Activated CD8-positive, alpha-beta memory T cell treated with anti-CD3 and anti-CD28 coated beads, Interleukin-2, amount 50 U/mL, for 48 hours (primary cell): ENCODE measurements around the gene CLIP2.
"Not testable (repeated sequence)": the region's sequence is repeated elsewhere in the genome, so short reads cannot be mapped to it uniquely, and the experiment has no call there.

Experiments
- DNase-seq: peaks from one replicate; pipeline ENCODE4 v3.0.0-alpha.2; 2020

Gene CLIP2

DNA sequence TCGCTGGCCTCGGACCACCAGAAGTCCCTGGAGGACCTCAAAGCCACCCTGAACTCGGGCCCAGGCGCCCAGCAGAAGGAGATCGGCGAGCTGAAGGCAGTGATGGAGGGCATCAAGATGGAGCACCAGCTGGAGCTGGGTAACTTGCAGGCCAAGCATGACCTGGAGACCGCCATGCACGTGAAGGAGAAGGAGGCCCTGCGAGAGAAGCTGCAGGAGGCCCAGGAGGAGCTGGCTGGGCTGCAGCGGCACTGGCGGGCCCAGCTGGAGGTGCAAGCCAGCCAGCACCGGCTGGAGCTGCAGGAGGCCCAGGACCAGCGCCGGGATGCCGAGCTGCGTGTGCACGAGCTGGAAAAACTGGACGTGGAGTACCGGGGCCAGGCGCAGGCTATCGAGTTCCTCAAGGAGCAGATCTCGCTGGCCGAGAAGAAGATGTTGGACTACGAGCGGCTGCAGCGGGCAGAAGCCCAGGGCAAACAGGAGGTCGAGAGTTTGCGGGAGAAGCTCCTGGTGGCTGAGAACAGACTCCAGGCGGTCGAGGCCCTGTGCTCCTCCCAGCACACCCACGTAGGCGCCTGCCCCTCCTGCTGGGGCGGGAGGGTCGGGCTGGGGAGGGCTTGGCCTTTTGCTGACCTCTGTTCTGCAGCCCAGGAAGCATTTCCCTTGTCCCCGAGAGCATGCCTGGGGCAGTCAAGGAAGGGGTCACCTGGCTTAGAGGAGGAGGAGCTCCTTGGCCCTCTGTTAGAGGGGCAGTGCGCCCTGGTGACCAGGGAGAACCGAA is 87.2 kb downstream of the CLIP2 start:
- DNase-seq, result no peak

DNA sequence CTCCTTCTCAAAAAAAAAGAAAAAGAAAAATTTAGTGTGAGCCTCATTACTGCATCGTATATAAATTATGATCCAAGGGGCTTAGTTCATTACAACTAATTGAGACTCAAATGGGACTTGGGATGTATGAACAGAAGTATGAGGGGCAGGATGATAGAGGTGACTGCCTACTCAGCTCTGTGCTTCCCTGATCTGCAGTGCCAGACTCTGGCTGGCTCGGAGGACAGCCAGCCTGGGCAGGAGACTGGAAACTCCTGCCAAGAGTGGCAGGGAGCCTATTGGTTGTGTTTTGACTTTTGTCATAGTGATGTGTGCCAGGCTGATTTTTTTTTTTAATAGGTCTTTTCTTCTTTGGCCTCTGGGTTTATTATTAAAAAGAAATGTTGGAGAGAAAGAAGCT is 90.7 kb downstream of the CLIP2 start:
- DNase-seq, result no peak

GRCh38 chr7:74380720-74381119 is 91.5 kb downstream of the CLIP2 start:
- no peak for DNase-seq

DNA sequence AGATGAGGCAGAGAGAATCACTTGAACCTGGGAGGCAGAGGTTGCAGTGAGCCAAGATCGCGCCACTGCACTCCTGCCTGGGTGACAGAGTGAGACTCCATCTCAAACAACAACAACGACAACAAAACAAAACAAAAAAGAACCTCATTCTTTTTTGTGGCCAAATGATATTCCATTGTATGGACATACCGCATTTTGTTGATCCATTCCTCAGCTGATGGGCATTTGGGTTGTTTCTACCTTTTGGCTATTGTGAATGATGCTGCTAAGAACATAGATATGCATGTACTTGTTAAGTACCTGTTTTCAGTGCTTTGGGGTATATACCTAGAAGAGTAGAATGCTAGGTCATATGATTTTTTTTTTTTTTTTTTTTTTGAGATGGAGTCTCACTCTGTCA is 94.9 kb downstream of the CLIP2 start:
- DNase-seq, result not testable (repeated sequence)

DNA sequence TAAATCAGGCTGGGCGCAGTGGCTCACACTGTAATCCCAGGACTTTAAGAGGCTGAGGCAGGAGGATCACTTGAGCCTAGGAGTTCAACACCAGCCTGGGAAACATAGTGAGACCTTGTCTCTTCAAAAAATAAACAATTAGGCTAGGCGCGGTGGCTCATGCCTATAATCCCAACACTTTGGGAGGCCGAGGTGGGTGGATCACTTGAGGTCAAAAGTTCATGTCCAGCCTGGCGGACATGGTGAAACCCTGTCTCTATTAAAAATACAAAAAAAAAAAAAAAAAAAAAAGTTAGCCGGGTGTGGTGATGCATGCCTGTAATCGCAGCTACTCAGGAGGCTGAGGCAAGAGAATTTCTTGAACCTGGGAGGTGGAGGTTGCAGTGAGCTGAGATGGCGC is 95.6 kb downstream of the CLIP2 start:
- DNase-seq, result not testable (repeated sequence)

- DNase-seq, result no peak
These were observed 98.4 kb downstream of the CLIP2 start for GRCh38 chr7:74387606-74388005.

GRCh38 chr7:74388880-74389415 is 99.7 kb downstream of the CLIP2 start:
- DNase-seq, result no peak

DNA sequence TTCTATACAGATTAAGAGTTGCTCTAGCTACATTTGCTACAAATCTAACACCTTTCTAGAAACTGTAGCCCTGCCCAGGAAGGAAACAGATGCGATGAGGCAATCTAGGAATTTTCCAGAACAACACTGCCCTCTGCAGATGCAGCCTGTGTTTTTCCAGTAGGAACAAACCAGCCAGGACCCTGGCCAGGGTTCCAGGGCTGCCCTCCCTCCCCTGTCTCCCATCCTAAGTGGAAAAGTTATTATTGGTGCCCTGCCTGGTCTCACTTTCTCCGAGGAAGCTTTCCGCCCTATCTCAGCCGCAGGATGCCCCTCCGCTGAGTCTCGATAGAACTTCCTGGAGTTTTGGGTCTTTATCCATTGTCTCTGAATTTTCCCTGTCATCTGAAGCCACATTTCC is 104.5 kb downstream of the CLIP2 start:
- not testable (repeated sequence) for DNase-seq

DNA sequence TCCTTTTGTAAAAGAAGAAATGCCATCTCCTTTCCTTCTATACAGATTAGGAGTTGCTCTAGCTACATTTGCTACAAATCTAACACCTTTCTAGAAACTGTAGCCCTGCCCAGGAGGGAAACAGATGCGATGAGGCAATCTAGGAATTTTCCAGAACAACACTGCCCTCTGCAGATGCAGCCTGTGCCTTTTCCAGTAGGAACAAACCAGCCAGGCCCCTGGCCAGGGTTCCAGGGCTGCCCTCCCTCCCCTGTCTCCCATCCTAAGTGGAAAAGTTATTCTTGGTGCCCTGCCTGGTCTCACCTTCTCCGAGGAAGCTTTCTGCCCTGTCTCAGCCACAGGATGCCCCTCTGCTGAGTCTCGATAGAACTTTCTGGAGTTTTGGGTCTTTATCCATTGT is 105.4 kb downstream of the CLIP2 start:
- DNase-seq, result not testable (repeated sequence)

GRCh38 chr7:74395745-74396311 is 106.6 kb downstream of the CLIP2 start:
- no peak for DNase-seq

- no peak for DNase-seq
These were observed 107.8 kb downstream of the CLIP2 start for GRCh38 chr7:74396993-74397392.

- no peak for DNase-seq
These were observed 109.2 kb downstream of the CLIP2 start for GRCh38 chr7:74398426-74398825.

GRCh38 chr7:74399006-74399405 is 109.8 kb downstream of the CLIP2 start:
- DNase-seq, result no peak

- DNase-seq, result no peak
These were observed 111.4 kb downstream of the CLIP2 start for GRCh38 chr7:74400420-74401136.

DNA sequence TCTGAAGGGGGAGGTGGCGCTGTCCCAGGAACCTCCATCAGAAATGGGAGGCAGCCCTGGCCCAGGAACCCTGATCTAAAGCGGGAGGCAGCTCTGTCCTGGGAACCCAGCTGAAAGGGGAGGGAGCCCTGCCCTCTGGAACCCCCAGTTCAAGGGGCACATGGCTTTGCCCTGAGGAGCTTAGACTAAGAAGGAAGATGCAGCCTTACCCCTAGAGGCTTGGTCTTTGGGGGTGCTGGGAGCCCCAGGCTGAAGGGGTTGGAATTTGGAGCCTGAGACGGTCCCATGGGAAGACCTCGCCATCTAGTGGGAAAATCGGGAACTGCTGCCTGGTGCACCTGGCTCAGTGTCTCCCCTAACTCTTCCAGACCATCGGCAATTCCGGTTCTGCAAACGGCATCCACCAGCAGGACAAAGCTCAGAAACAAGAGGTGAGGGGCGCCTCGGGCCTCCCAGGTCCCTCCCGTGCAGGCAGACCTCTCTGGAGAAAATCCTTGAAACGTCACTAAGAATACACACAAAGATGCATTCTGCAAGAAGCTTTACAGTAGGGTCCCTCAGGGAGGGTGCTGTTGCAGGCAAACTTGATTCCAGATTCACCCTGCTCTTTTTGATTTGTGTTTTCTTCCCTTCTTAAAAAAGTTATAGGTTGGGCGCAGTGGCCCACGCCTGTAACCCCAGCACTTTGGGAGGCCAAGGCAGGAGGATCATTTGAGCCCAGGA is 112.1 kb downstream of the CLIP2 start:
- peak; percentile 92 for DNase-seq

DNA sequence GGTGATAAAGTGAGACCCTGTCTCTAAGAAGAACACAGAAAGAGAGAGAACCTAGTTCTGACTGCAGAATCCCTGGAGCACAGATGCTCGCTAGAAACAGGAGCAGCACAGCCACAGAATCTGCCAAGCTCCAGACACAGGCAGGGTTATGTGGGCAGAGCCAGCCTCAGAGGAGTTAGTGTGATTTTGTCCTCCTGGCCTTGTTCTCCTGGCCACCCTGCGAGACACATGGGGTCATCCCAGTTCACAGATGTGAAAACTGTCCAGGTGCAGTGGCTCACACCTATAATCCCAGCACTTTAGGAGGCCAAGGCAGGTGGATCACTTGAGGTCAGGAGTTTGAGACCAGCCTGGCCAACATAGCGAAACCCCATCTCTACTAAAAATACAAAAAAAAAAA is 113.5 kb downstream of the CLIP2 start:
- DNase-seq, result not testable (repeated sequence)

DNA sequence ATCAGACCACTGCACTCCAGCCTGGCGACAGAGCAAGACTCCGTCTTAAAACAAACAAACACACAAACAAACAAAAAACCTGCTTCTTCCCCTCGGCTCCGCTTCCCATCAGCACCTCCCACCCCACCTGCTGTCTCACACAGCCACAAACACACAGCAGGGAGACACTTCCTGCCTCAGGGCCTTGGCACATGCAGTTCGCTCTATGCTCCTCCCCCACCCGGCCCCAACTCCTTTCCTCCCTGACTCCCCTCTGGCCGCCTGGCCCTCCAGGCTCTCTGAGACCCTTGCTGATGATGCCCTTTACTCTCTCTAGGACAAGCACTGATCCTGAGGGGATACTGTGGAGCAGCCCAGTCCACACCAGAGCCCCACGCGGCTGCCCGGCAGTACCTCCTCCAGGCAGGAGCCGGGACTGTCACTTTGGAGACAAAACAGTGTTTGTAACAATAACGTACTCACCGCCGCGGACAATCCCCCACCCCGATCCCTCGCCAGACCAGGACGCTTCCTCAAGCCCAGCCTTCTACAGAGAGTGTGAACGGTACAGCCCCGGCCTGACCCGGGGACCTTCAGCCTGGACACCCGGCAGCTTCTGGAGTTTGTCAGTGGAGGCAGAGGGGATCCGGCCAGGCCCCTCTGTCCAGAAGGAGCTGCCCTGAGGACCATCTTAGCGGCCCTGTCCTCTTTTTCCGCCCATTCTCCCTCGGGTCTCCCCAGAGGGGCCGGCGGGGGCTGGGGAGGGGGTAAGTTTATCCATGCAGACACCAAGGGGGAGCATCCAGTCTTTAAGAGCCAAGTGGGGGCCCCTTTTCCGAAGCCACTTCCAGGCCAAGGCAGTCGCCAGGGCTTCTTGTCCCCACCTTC is 114.5 kb downstream of the CLIP2 start:
- DNase-seq, result no peak

DNA sequence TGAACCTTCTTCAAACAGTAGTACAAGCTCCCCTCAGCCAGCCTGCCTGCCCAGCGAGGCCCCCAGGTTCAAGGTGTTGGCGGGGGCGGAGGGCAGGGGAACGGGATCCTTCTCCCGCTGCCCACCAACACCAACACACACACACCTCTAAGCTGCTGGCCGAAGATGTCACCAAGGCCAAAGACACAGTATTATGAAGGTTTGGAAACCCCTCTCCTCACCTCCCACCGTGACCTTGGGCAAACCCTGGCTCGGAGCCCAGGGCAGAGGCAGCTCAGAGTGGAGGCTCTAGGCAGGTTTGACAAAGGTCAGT is 115.1 kb downstream of the CLIP2 start:
- DNase-seq, result no peak

- no peak for DNase-seq
These were observed 115.5 kb downstream of the CLIP2 start for GRCh38 chr7:74404741-74405140.

DNA sequence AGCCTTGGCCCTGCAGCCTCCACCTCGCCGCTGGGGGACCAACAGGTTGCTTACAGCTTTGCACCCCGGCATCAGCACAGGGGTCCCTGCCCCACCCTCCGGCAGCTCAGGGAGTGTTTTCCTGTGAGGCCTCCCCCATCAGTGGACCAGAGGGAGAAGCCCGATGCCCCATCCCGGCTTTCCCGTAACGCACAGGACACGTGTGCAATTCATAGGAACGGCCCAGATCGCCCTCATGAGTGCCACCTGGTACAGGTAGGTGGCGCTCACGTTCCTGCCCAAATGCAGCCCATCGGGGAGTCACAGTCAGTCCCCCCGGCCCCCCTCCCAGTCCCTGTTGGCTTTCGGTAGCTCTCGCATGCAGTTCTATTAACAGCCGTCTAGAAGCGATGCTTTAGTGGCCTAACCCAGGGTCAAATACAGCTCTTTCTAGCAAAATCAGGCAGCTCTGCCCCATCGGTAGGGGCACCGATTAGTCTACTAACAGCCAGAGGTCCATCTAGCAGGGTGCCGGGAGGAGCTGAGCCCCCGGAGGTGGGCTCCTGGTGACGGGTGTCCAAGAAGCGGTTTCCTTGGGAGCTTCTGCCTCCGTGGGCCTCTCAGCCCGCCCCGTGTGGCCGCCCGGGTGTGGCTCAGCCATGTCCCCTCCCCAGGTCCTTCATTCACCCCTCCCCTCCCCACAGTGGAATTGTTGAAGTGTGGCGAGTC is 116.1 kb downstream of the CLIP2 start:
- no peak for DNase-seq

GRCh38 chr7:74405899-74406512 is 116.8 kb downstream of the CLIP2 start:
- DNase-seq, result no peak
